IPS-NIHi7 (cell line): ENCODE data around the gene GABRG3.

Source experiments
- DNase-seq: peaks from one replicate; pipeline ENCODE4 v3.0.0; 2012; ENCODE audit warnings: mixed read lengths; ENCODE audit errors: extremely low spot score

Gene GABRG3

GRCh38 chr15:27095886-27096624 is 125.1 kb downstream of the GABRG3 start:
- DNase-seq: no peak

GRCh38 chr15:27097506-27097905 is 126.5 kb downstream of the GABRG3 start:
- DNase-seq: peak; percentile 49

- no peak for DNase-seq
These were observed 131.0 kb downstream of the GABRG3 start for GRCh38 chr15:27101982-27102381.

- DNase-seq: no peak
These were observed 140.3 kb downstream of the GABRG3 start for GRCh38 chr15:27111323-27111722.

- no peak for DNase-seq
These were observed 143.5 kb downstream of the GABRG3 start for GRCh38 chr15:27114473-27114872.

GRCh38 chr15:27119695-27120266 is 148.8 kb downstream of the GABRG3 start:
- DNase-seq: no peak

- DNase-seq: no peak
These were observed 150.7 kb downstream of the GABRG3 start for GRCh38 chr15:27121672-27122071.

GRCh38 chr15:27123291-27123690 is 152.3 kb downstream of the GABRG3 start:
- no peak for DNase-seq

- no peak for DNase-seq
These were observed 152.8 kb downstream of the GABRG3 start for GRCh38 chr15:27123808-27124207.

- peak; percentile 44 for DNase-seq
These were observed 153.4 kb downstream of the GABRG3 start for GRCh38 chr15:27124287-27124871.

GRCh38 chr15:27125185-27125584 is 154.2 kb downstream of the GABRG3 start:
- no peak for DNase-seq

- no peak for DNase-seq
These were observed 155.5 kb downstream of the GABRG3 start for GRCh38 chr15:27126449-27126848.

GRCh38 chr15:27127815-27128570 is 157.0 kb downstream of the GABRG3 start:
- DNase-seq: no peak

- no peak for DNase-seq
These were observed 162.3 kb downstream of the GABRG3 start for GRCh38 chr15:27133249-27133648.

- no peak for DNase-seq
These were observed 163.5 kb downstream of the GABRG3 start for GRCh38 chr15:27134481-27134880.

- DNase-seq: no peak
These were observed 164.2 kb downstream of the GABRG3 start for GRCh38 chr15:27135151-27135550.

- DNase-seq: no peak
These were observed 166.1 kb downstream of the GABRG3 start for GRCh38 chr15:27137127-27137526.

- no peak for DNase-seq
These were observed 194.6 kb downstream of the GABRG3 start for GRCh38 chr15:27165590-27165989.

- no peak for DNase-seq
These were observed 195.9 kb downstream of the GABRG3 start for GRCh38 chr15:27166917-27167316.

GRCh38 chr15:27167738-27168137 is 196.8 kb downstream of the GABRG3 start:
- DNase-seq: no peak

GRCh38 chr15:27170851-27171250 is 199.9 kb downstream of the GABRG3 start:
- DNase-seq: no peak

GRCh38 chr15:27172821-27173220 is 201.8 kb downstream of the GABRG3 start:
- DNase-seq: no peak
